ENCODE measurements around the gene ICAM5.
"Not testable (repeated sequence)": the region's sequence is repeated elsewhere in the genome, so short reads cannot be mapped to it uniquely, and the experiment has no call there.

The ICAM5 gene

DNA sequence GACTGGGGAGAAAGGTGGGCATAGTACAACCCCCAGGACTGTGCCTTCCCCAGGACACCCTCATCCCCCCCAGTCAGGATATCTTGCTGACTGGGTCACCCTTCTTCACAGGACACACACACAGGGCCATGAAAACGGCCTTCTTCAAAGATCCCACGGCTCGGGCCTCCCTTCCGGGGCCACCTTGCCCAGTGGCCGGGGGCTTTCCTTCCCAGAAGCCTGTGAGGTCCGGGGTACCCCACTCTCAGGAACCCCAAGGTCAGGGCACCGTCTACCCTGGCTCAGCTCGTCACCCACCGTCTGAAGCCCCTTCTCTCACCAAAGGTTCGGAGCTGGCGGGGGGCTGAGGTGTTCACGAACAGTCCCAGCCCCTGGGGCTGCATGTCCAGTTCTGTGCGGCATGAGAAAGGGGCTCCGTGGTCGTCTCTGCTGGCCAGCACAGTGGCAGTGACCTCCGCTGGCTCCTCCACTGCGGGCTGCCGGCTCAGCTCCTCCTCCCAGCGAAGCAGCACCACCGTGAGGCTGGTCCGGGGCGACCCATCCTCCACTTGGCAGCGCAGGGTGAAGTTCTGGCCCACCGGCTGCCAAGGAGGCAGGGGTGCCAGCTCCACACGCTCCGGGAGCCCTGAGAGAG, 45.7 kb downstream of the ICAM5 start:
- H3K4me3 ChIP-seq (ENCODE audit: low read length in 2 of 2): no peak overlapping the region
- peak overlapping the region; percentile 71 for H3K18ac ChIP-seq (ENCODE audit: low read length)
- H3K27ac ChIP-seq (replicated peaks; ENCODE audit: low read length): no peak overlapping the region
- peak overlapping the region; percentile 53 for H3K9ac ChIP-seq (ENCODE audit: low read depth, low read length, poor library complexity)
- peaks cover 12 to 16% of the 10 kb centered on the region in 2 donors for H3K4me1 ChIP-seq (ENCODE audit: control insufficient read depth in 2 of 2, insufficient read depth in 1 of 2, low read depth in 1 of 2, low read length in 2 of 2)
- peak overlapping the region; percentile 75 for H2BK15ac ChIP-seq (ENCODE audit: low read length)
- peak overlapping the region; percentile 75 for H2BK12ac ChIP-seq (ENCODE audit: low read length)
- no peak overlapping the region for H2BK120ac ChIP-seq (ENCODE audit: low read depth, low read length)
- H4K91ac ChIP-seq (ENCODE audit: low read depth, low read length, poor library complexity): no peak overlapping the region
- no peak overlapping the region for H3K14ac ChIP-seq (ENCODE audit: low read length)
- DNase-seq (ENCODE audit: low spot score): no peak
- peak overlapping the region; percentile 82 for H4K8ac ChIP-seq (ENCODE audit: low read depth, low read length)
- H3K4me2 ChIP-seq (ENCODE audit: insufficient read depth, low read length, poor library complexity, severe bottlenecking): peak overlapping the region; percentile 89
- H3K23ac ChIP-seq (ENCODE audit: low read depth, low read length, poor library complexity): peak overlapping the region; percentile 91
- peaks cover 11% of the 10 kb centered on the region for H3K79me1 ChIP-seq (ENCODE audit: low read depth, low read length)
- H3K27me3 ChIP-seq (ENCODE audit: control insufficient read depth in 3 of 3, insufficient read depth in 3 of 3, low read depth in 1 of 3, low read length in 3 of 3): peaks cover 0 to 4% (median 0%) of the 10 kb centered on the region in 3 experiments
- peaks cover 6 to 16% of the 10 kb centered on the region in 2 donors for H3K36me3 ChIP-seq (replicated peaks in 1 of 2; ENCODE audit: control insufficient read depth in 2 of 2, insufficient read depth in 2 of 2, low read length in 2 of 2)
- no CpG with 5 or more reads among the region's 26 CpGs for WGBS, 2 donors (ENCODE audit: extremely low coverage in 2 of 2, insufficient read length in 2 of 2, insufficient replicate concordance in 1 of 2)
- H2BK5ac ChIP-seq (ENCODE audit: low read length): no peak overlapping the region
- no peaks in the 10 kb centered on the region for H3K9me3 ChIP-seq (replicated peaks in 1 of 2; ENCODE audit: control insufficient read depth in 2 of 2, insufficient read depth in 1 of 2, low read depth in 1 of 2, low read length in 2 of 2)
- peak overlapping the region; percentile 93 for H2AK5ac ChIP-seq (ENCODE audit: low read depth, low read length)
- H2AFZ ChIP-seq (ENCODE audit: low read length): no peak overlapping the region
- no peak overlapping the region for H3K4ac ChIP-seq (ENCODE audit: low read length)

DNA sequence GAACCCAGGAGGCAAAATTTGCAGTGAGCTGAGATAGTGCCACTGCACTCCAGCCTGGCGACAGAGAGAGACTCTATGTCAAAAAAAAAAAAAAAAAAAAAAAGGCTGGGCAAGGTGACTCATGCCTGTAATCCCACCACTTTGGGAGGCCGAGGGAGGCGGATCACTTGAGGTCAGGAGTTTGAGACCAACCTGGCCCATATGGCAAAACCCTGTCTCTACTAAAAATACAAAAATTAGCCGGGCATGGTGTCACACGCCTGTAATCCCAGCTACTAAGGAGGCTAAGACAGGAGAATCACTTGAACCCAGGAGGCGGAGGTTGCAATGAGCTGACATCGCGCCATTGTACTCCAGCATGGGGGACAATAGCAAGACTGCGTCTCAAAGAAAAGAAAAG, 47.0 kb downstream of the ICAM5 start:
- not testable (repeated sequence) for H2BK15ac ChIP-seq (ENCODE audit: low read length); H3K9me3 ChIP-seq (replicated peaks in 1 of 2; ENCODE audit: control insufficient read depth in 2 of 2, insufficient read depth in 1 of 2, low read depth in 1 of 2, low read length in 2 of 2); H3K27me3 ChIP-seq (ENCODE audit: control insufficient read depth in 3 of 3, insufficient read depth in 3 of 3, low read depth in 1 of 3, low read length in 3 of 3); H3K9ac ChIP-seq (ENCODE audit: low read depth, low read length, poor library complexity); H3K27ac ChIP-seq (replicated peaks; ENCODE audit: low read length); H3K4me2 ChIP-seq (ENCODE audit: insufficient read depth, low read length, poor library complexity, severe bottlenecking); H3K18ac ChIP-seq (ENCODE audit: low read length); H3K36me3 ChIP-seq (replicated peaks in 1 of 2; ENCODE audit: control insufficient read depth in 2 of 2, insufficient read depth in 2 of 2, low read length in 2 of 2); H4K91ac ChIP-seq (ENCODE audit: low read depth, low read length, poor library complexity); H3K4ac ChIP-seq (ENCODE audit: low read length); H3K23ac ChIP-seq (ENCODE audit: low read depth, low read length, poor library complexity); H3K79me1 ChIP-seq (ENCODE audit: low read depth, low read length); H3K14ac ChIP-seq (ENCODE audit: low read length); H2AK5ac ChIP-seq (ENCODE audit: low read depth, low read length); H3K4me3 ChIP-seq (ENCODE audit: low read length in 2 of 2); H4K8ac ChIP-seq (ENCODE audit: low read depth, low read length); H2AFZ ChIP-seq (ENCODE audit: low read length); H2BK5ac ChIP-seq (ENCODE audit: low read length); DNase-seq (ENCODE audit: low spot score); H2BK120ac ChIP-seq (ENCODE audit: low read depth, low read length); H2BK12ac ChIP-seq (ENCODE audit: low read length)
- H3K4me1 ChIP-seq (ENCODE audit: control insufficient read depth in 2 of 2, insufficient read depth in 1 of 2, low read depth in 1 of 2, low read length in 2 of 2): peaks cover 12 to 16% of the 10 kb centered on the region in 2 donors
- no CpG with 5 or more reads among the region's 9 CpGs for WGBS, 2 donors (ENCODE audit: extremely low coverage in 2 of 2, insufficient read length in 2 of 2, insufficient replicate concordance in 1 of 2)

GRCh38 chr19:10338940-10339339, 49.2 kb downstream of the ICAM5 start:
- Histone ChIP-seq H2BK5ac (ENCODE audit: low read length) (no peak overlapping the region), H3K4me1 (ENCODE audit: control insufficient read depth in 2 of 2, insufficient read depth in 1 of 2, low read depth in 1 of 2, low read length in 2 of 2) (peaks cover 6 to 10% of the 10 kb centered on the region in 2 donors), H3K9ac (ENCODE audit: low read depth, low read length, poor library complexity) (no peak overlapping the region), H3K4me2 (ENCODE audit: insufficient read depth, low read length, poor library complexity, severe bottlenecking) (no peak overlapping the region), H3K4me3 (ENCODE audit: low read length in 2 of 2) (no peak overlapping the region), H2BK15ac (ENCODE audit: low read length) (no peak overlapping the region), H2AK5ac (ENCODE audit: low read depth, low read length) (no peak overlapping the region), H3K27me3 (ENCODE audit: control insufficient read depth in 3 of 3, insufficient read depth in 3 of 3, low read depth in 1 of 3, low read length in 3 of 3) (peaks cover 0 to 4% (median 0%) of the 10 kb centered on the region in 3 experiments), H3K14ac (ENCODE audit: low read length) (no peak overlapping the region), H3K18ac (ENCODE audit: low read length) (no peak overlapping the region), H3K9me3 (replicated peaks in 1 of 2; ENCODE audit: control insufficient read depth in 2 of 2, insufficient read depth in 1 of 2, low read depth in 1 of 2, low read length in 2 of 2) (no peaks in the 10 kb centered on the region), H3K36me3 (replicated peaks in 1 of 2; ENCODE audit: control insufficient read depth in 2 of 2, insufficient read depth in 2 of 2, low read length in 2 of 2) (no peaks in the 10 kb centered on the region), H2BK120ac (ENCODE audit: low read depth, low read length) (no peak overlapping the region), H4K91ac (ENCODE audit: low read depth, low read length, poor library complexity) (no peak overlapping the region), H3K27ac (replicated peaks; ENCODE audit: low read length) (no peak overlapping the region), H4K8ac (ENCODE audit: low read depth, low read length) (no peak overlapping the region), H2AFZ (ENCODE audit: low read length) (no peak overlapping the region), H2BK12ac (ENCODE audit: low read length) (no peak overlapping the region), H3K4ac (ENCODE audit: low read length) (no peak overlapping the region), H3K79me1 (ENCODE audit: low read depth, low read length) (peaks cover 4% of the 10 kb centered on the region), H3K23ac (ENCODE audit: low read depth, low read length, poor library complexity) (no peak overlapping the region)
- DNase-seq (ENCODE audit: low spot score): no peak
- no CpG with 5 or more reads among the region's 6 CpGs for WGBS, 2 donors (ENCODE audit: extremely low coverage in 2 of 2, insufficient read length in 2 of 2, insufficient replicate concordance in 1 of 2)

- Histone ChIP-seq H2AK5ac (ENCODE audit: low read depth, low read length) (no peak within 1 kb of the TSS), H3K9ac (ENCODE audit: low read depth, low read length, poor library complexity) (no peak within 1 kb of the TSS), H2BK5ac (ENCODE audit: low read length) (no peak within 1 kb of the TSS), H3K18ac (ENCODE audit: low read length) (peak within 1 kb of the TSS; percentile 45), H3K4me2 (ENCODE audit: insufficient read depth, low read length, poor library complexity, severe bottlenecking) (no peak within 1 kb of the TSS), H2BK120ac (ENCODE audit: low read depth, low read length) (no peak within 1 kb of the TSS), H3K23ac (ENCODE audit: low read depth, low read length, poor library complexity) (no peak within 1 kb of the TSS), H3K36me3 (replicated peaks in 1 of 2; ENCODE audit: control insufficient read depth in 2 of 2, insufficient read depth in 2 of 2, low read length in 2 of 2) (no peaks in the 10 kb centered on the region), H3K4me1 (ENCODE audit: control insufficient read depth in 2 of 2, insufficient read depth in 1 of 2, low read depth in 1 of 2, low read length in 2 of 2) (peaks cover 1 to 5% of the 10 kb centered on the region in 2 donors), H4K91ac (ENCODE audit: low read depth, low read length, poor library complexity) (no peak within 1 kb of the TSS), H3K27me3 (ENCODE audit: control insufficient read depth in 3 of 3, insufficient read depth in 3 of 3, low read depth in 1 of 3, low read length in 3 of 3) (no peaks in the 10 kb centered on the region), H2BK15ac (ENCODE audit: low read length) (no peak within 1 kb of the TSS), H3K4me3 (ENCODE audit: low read length in 2 of 2) (no peak within 1 kb of the TSS), H2BK12ac (ENCODE audit: low read length) (peak within 1 kb of the TSS; percentile 60), H4K8ac (ENCODE audit: low read depth, low read length) (no peak within 1 kb of the TSS), H2AFZ (ENCODE audit: low read length) (no peak within 1 kb of the TSS), H3K14ac (ENCODE audit: low read length) (no peak within 1 kb of the TSS), H3K4ac (ENCODE audit: low read length) (no peak within 1 kb of the TSS), H3K27ac (replicated peaks; ENCODE audit: low read length) (no peak within 1 kb of the TSS), H3K79me1 (ENCODE audit: low read depth, low read length) (peaks cover 2% of the 10 kb centered on the region), H3K9me3 (replicated peaks in 1 of 2; ENCODE audit: control insufficient read depth in 2 of 2, insufficient read depth in 1 of 2, low read depth in 1 of 2, low read length in 2 of 2) (no peaks in the 10 kb centered on the region)
- WGBS, 2 donors (ENCODE audit: extremely low coverage in 2 of 2, insufficient read length in 2 of 2, insufficient replicate concordance in 1 of 2): no CpG with 5 or more reads among the region's 14 CpGs
- DNase-seq (ENCODE audit: low spot score): no peak
These were observed 49.7 kb downstream of the ICAM5 start, which contains the start of gene ICAM3 for GRCh38 chr19:10339380-10339960. TSS of gene ICAM3 (minus strand) at chr19:10339624. CDS start at chr19:10339614, 10 bp downstream.

Data from neuronal stem cell (in vitro differentiated cells).